NB4 (cell line): Measurements from ENCODE around the gene KRT2.

Source experiments
- DNase-seq: peaks from one replicate; pipeline ENCODE4 v3.0.0; 2010; ENCODE audit warnings: low read depth
- H3K4me3 ChIP-seq: one replicate; pipeline ENCODE4 v1.5.1; 2011; ENCODE audit warnings: mild to moderate bottlenecking, low read depth, low read length, moderate library complexity
- CTCF ChIP-seq: IDR thresholded peaks from one replicate; pipeline ENCODE4 v1.5.1; 2012; ENCODE audit warnings: low read depth, low read length
- MAX ChIP-seq: IDR thresholded peaks from 2 replicates; pipeline ENCODE4 v1.6.1; 2011; ENCODE audit warnings: low read depth, low read length
- MYC ChIP-seq: IDR thresholded peaks from 2 replicates; pipeline ENCODE4 v1.6.1; 2011; ENCODE audit warnings: low read depth, low read length
- POLR2A ChIP-seq: IDR thresholded peaks from 2 replicates; pipeline ENCODE4 v1.6.1; 2011; ENCODE audit warnings: mild to moderate bottlenecking; ENCODE audit not compliant: insufficient read length; ENCODE audit errors: extremely low read depth

The KRT2 gene

GRCh38 chr12:52598966-52599365, 53.0 kb downstream of the KRT2 start:
- TF ChIP-seq CTCF = no peak
- no peak for TF ChIP-seq MAX
- TF ChIP-seq MYC = no peak
- no peak for TF ChIP-seq POLR2A
- H3K4me3 ChIP-seq = no peak overlapping the region
- no peak for DNase-seq
